B cell (primary cell): ENCODE results near the gene PARD3B. TPM values are rescaled to one million over a fixed set of nuclear protein-coding genes. Genes with fewer than 3 reads are reported as not detected.

Experiments
- ATAC-seq: fragments of 200-7000 bp; cut with Tn5 transposase; one replicate; pipeline ENCODE4 v1.10.0; 2021; ENCODE audit warnings: low read depth, mild to moderate bottlenecking, moderate number of reproducible peaks, moderate library complexity
- CTCF ChIA-PET: fragments of 350-600 bp; sonication (Branson Sonifier 250); formaldehyde crosslinking; loops from one replicate; lab custom pipeline; 2021; ENCODE audit warnings: antibody characterized with exemption, inconsistent platforms; lab: Charles Lee
- POLR2A ChIA-PET: fragments of 350-600 bp; sonication (Branson Sonifier 250); formaldehyde crosslinking; loops from one replicate; lab custom pipeline; 2021; ENCODE audit warnings: antibody characterized with exemption; lab: Charles Lee
- DNase-seq: peaks from one replicate; pipeline ENCODE4 v3.0.0; 2013
- H2AFZ ChIP-seq: 2 replicates; pipeline ENCODE4 v1.6.1; 2012; ENCODE audit warnings: mild to moderate bottlenecking, low read depth, low read length; ENCODE audit not compliant: insufficient read depth, poor library complexity, severe bottlenecking
- H3K27ac ChIP-seq, 2 donors: 1 replicate in 1 of 2; 2 replicates in 1 of 2; pipeline ENCODE4 v1.5.1; 2012 to 2013; ENCODE audit warnings: low read length in 2 of 2, mild to moderate bottlenecking in 2 of 2, moderate library complexity in 1 of 2
- H3K27me3 ChIP-seq, 4 experiments: fragments of 200-600 bp in 1 of 4; sonication (generic) in 1 of 4; replicated peaks in 1 of 4; 1 replicate in 2 of 4; 2 replicates in 2 of 4; pipeline versions ENCODE4 v1.6.1 to v1.7.0; 2013 to 2016; ENCODE audit warnings: low read length in 3 of 4, mild to moderate bottlenecking in 2 of 4, mixed read lengths in 1 of 4, moderate library complexity in 1 of 4; ENCODE audit not compliant: insufficient read depth in 4 of 4, control insufficient read depth in 3 of 4; ENCODE audit errors: control extremely low read depth in 1 of 4
- H3K36me3 ChIP-seq, 2 experiments: replicated peaks in 1 of 2; 1 replicate in 1 of 2; 2 replicates in 1 of 2; pipeline versions ENCODE4 v1.6.1 to v1.7.1; 2013; ENCODE audit warnings: low read length in 1 of 2; ENCODE audit not compliant: insufficient read depth in 2 of 2, control insufficient read depth in 1 of 2; ENCODE audit errors: control extremely low read depth in 1 of 2, extremely low read depth in 1 of 2
- H3K4me1 ChIP-seq, 2 donors: fragments of 200-600 bp in 1 of 2; sonication (generic) in 1 of 2; 1 replicate in 1 of 2; 2 replicates in 1 of 2; pipeline versions ENCODE4 v1.5.1 to v1.6.1; 2013 to 2017; ENCODE audit warnings: low read length in 2 of 2; ENCODE audit not compliant: control insufficient read depth in 2 of 2, insufficient read depth in 2 of 2
- H3K4me2 ChIP-seq: replicated peaks from 2 replicates; pipeline ENCODE3; 2012; ENCODE audit warnings: mild to moderate bottlenecking, low read depth, low read length; ENCODE audit not compliant: poor library complexity, severe bottlenecking
- H3K4me3 ChIP-seq, 5 experiments: fragments of 200-600 bp in 1 of 5; sonication (generic) in 1 of 5; 1 replicate in 3 of 5; 2 replicates in 2 of 5; pipeline versions ENCODE4 v1.5.1 to v1.7.0; 2011 to 2016; ENCODE audit warnings: low read length in 4 of 5, mild to moderate bottlenecking in 4 of 5, low read depth in 2 of 5, control low read depth in 1 of 5, moderate library complexity in 1 of 5; ENCODE audit not compliant: insufficient read depth in 1 of 5; ENCODE audit errors: control extremely low read depth in 1 of 5, extremely low read depth in 1 of 5
- H3K79me2 ChIP-seq: fragments of 200-600 bp; sonication (generic); one replicate; pipeline ENCODE4 v1.6.0; 2016; ENCODE audit warnings: low read length; ENCODE audit not compliant: control insufficient read depth, insufficient read depth
- H3K9ac ChIP-seq: fragments of 200-600 bp; sonication (generic); 2 replicates; pipeline ENCODE4 v1.6.1; 2017; ENCODE audit warnings: mild to moderate bottlenecking, low read length, moderate library complexity
- H3K9me3 ChIP-seq, 3 donors: one replicate each; pipeline versions ENCODE4 v1.6.1 to v1.7.1; 2013; ENCODE audit warnings: low read length in 2 of 3; ENCODE audit not compliant: control insufficient read depth in 2 of 3, insufficient read depth in 1 of 3; ENCODE audit errors: control extremely low read depth in 1 of 3
- H4K20me1 ChIP-seq: 2 replicates; pipeline ENCODE4 v1.6.0; 2012; ENCODE audit warnings: mild to moderate bottlenecking, low read length; ENCODE audit not compliant: insufficient read depth, control insufficient read depth, poor library complexity, severe bottlenecking
- H3K27ac Mint-ChIP-seq: one replicate; pipeline ENCODE4 v1.8.0; 2021; ENCODE audit warnings: mixed read lengths
- H3K27me3 Mint-ChIP-seq: one replicate; pipeline ENCODE4 v1.8.0; 2021; ENCODE audit warnings: mixed read lengths
- H3K4me1 Mint-ChIP-seq: one replicate; pipeline ENCODE4 v1.8.0; 2021; ENCODE audit warnings: mixed read lengths
- H3K4me3 Mint-ChIP-seq: one replicate; pipeline ENCODE4 v1.8.0; 2021; ENCODE audit warnings: mixed read lengths
- H3K9me3 Mint-ChIP-seq: one replicate; pipeline ENCODE4 v1.8.0; 2022; ENCODE audit warnings: mixed read lengths; ENCODE audit not compliant: insufficient read depth
- EZH2 ChIP-seq: IDR thresholded peaks from 2 replicates; pipeline ENCODE4 v1.6.1; 2012; ENCODE audit warnings: borderline replicate concordance, low read depth, mild to moderate bottlenecking, moderate library complexity, low read length; ENCODE audit not compliant: insufficient read depth, poor library complexity, severe bottlenecking
- WGBS: methylation state at CpG from one replicate; pipeline ENCODE4 v1.1.5; 2013; ENCODE audit warnings: missing lambda C conversion rate; ENCODE audit not compliant: insufficient coverage; 5-methylcytosine and 5-hydroxymethylcytosine counted together
- intact Hi-C: fragments of 100-400 bp; cut with micrococcal nuclease; formaldehyde crosslinking; loops from one replicate; pipeline ENCODE4 v1.10.0; 2022
- polyA plus RNA-seq: library from polyadenylated mRNA; depleted of rRNA; stranded (reverse); fragments of >200 nt; gene quantifications from 2 replicates; pipeline ENCODE4 v1.2.3, GENCODE V29; 2012
- total RNA-seq, 2 donors: library from RNA; stranded (reverse); fragments of 120-200 nt in 1 of 2; gene quantifications; 1 replicate in 1 of 2; 2 replicates in 1 of 2; pipeline versions ENCODE4 v1.2.3 to v1.2.4, GENCODE V29; 2013 to 2022
- TF ChIP-seq, protein P1 (sequence below): fragments of 200-600 bp; IDR thresholded peaks from one replicate; pipeline ENCODE4 v1.8.0; 2022; ENCODE audit warnings: antibody characterized with exemption, mild to moderate bottlenecking

PARD3B gene
- total and polyA plus RNA-seq, 2 donors (not counting 1 experiment from before 2014, with no cell fraction given), result not detected

DNA sequence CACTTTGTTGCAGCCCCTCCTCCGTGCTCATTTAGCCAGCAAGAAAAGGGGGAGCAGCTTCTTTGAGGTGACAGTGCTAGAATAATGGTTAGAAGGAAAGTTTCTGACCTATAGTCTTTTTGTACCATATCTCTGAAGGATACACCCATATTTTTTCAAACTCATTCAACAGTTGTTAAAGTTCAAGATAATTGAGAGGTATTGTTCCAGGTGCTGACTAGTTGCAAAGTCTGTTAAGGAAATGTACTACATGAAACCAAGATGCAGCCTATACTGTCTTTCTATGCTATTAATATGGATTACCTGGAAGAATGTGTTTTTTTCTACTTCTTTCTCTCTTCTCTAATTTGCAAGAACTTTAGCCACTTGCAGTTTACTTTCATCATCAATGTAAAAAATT is 495.0 kb downstream of the PARD3B start:
- CTCF ChIA-PET, result no interaction called here
- Histone ChIP-seq H2AFZ (no peak overlapping the region), H3K4me1 (no peaks in the 10 kb centered on the region), H3K4me3 (no peak overlapping the region), H3K4me2 (no peak overlapping the region), H3K36me3 (no peaks in the 10 kb centered on the region), H3K9ac (no peak overlapping the region), H3K27ac (no peak overlapping the region), H3K79me2 (no peaks in the 10 kb centered on the region), H3K9me3 (no peaks in the 10 kb centered on the region), H4K20me1 (no peaks in the 10 kb centered on the region), H3K27me3 (no peaks in the 10 kb centered on the region)
- DNase-seq (no peak), ATAC-seq (no peak)
- H3K27me3 Mint-ChIP-seq, result no peaks in the 10 kb centered on the region
- no peaks in the 10 kb centered on the region for H3K9me3 Mint-ChIP-seq
- intact Hi-C loops, result no loop called here
- H3K27ac Mint-ChIP-seq, result no peak overlapping the region
- TF ChIP-seq, protein P1, sequence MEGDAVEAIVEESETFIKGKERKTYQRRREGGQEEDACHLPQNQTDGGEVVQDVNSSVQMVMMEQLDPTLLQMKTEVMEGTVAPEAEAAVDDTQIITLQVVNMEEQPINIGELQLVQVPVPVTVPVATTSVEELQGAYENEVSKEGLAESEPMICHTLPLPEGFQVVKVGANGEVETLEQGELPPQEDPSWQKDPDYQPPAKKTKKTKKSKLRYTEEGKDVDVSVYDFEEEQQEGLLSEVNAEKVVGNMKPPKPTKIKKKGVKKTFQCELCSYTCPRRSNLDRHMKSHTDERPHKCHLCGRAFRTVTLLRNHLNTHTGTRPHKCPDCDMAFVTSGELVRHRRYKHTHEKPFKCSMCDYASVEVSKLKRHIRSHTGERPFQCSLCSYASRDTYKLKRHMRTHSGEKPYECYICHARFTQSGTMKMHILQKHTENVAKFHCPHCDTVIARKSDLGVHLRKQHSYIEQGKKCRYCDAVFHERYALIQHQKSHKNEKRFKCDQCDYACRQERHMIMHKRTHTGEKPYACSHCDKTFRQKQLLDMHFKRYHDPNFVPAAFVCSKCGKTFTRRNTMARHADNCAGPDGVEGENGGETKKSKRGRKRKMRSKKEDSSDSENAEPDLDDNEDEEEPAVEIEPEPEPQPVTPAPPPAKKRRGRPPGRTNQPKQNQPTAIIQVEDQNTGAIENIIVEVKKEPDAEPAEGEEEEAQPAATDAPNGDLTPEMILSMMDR, result no peak
- no peak for TF ChIP-seq EZH2
- no CpG with 5 or more reads among the region's 1 CpG for WGBS
- H3K4me1 Mint-ChIP-seq, result no peaks in the 10 kb centered on the region
- POLR2A ChIA-PET, result no interaction called here
- H3K4me3 Mint-ChIP-seq, result no peak overlapping the region

DNA sequence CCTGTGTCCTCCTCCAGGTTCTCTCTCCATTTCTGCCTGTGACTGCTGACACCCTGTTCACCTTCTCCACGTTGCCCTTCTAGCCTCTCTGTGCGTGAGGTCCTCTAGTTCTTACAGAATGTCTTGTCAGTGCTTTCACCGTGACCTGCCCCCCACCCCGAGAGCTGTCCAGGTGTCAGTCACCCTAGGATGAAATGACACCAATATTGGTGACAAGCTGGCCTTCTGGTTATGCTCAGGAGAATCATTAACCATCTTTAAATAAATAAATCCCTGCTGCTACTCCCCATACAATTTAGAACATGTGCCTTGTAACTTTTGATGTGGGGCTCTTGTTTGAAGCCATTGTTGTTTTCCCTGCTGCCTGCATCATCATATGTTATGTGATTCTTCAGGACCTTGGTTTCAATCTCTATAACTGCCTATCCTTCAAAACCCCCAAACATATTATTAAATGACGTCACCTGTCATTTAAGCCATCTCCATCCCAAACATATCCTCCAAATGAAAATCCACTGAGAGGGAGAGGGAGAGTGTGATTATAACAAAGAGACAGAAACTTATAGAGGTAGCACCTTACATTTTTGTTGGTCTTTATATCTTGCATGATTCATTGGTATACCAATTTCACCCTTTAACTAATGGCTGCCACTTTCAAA is 496.3 kb downstream of the PARD3B start:
- H3K4me1 Mint-ChIP-seq, result no peaks in the 10 kb centered on the region
- TF ChIP-seq, protein P1, result no peak
- no peak for TF ChIP-seq EZH2
- H3K79me2 ChIP-seq, result no peaks in the 10 kb centered on the region

More for the DNA sequence above, 496.3 kb downstream of the PARD3B start:
- Mint-ChIP-seq H3K4me3 (no peak overlapping the region), H3K9me3 (no peaks in the 10 kb centered on the region), H3K27me3 (no peaks in the 10 kb centered on the region), H3K27ac (no peak overlapping the region)
- H3K36me3 ChIP-seq, result no peaks in the 10 kb centered on the region
- no peaks in the 10 kb centered on the region for H3K4me1 ChIP-seq
- H3K4me3 ChIP-seq, result no peak overlapping the region
- H3K4me2 ChIP-seq, result no peak overlapping the region
- H3K9ac ChIP-seq, result no peak overlapping the region
- 84% methylated on average over 4 of the region's 5 CpGs for WGBS
- ChIA-PET CTCF (no interaction called here), POLR2A (no interaction called here)
- ATAC-seq (no peak), DNase-seq (no peak)
- H3K27ac ChIP-seq, result no peak overlapping the region
- H4K20me1 ChIP-seq, result no peaks in the 10 kb centered on the region
- no peaks in the 10 kb centered on the region for H3K27me3 ChIP-seq
- H2AFZ ChIP-seq, result no peak overlapping the region
- intact Hi-C loops, result no loop called here
- H3K9me3 ChIP-seq, result no peaks in the 10 kb centered on the region
